ENCODE measurements around the gene CRTAC1.
A peak's percentile ranks its signal among the peaks of the same experiment; 100 is the strongest.
"Not testable (repeated sequence)": the region's sequence is repeated elsewhere in the genome, so short reads cannot be mapped to it uniquely, and the experiment has no call there.

CRTAC1 gene

GRCh38 chr10:97849103-97849686 lies 181.2 kb downstream of the CRTAC1 start:
- Histone ChIP-seq H2AFZ (ENCODE audit: low read length) (peak overlapping the region; percentile 49), H2BK120ac (ENCODE audit: low read depth, low read length) (no peak overlapping the region), H4K91ac (ENCODE audit: low read depth, low read length, poor library complexity) (no peak overlapping the region), H4K8ac (ENCODE audit: low read depth, low read length) (no peak overlapping the region), H2BK15ac (ENCODE audit: low read length) (no peak overlapping the region), H3K36me3 (replicated peaks in 1 of 2; ENCODE audit: control insufficient read depth in 2 of 2, insufficient read depth in 2 of 2, low read length in 2 of 2) (no peaks in the 10 kb centered on the region), H2BK5ac (ENCODE audit: low read length) (no peak overlapping the region), H2BK12ac (ENCODE audit: low read length) (no peak overlapping the region), H3K4me2 (ENCODE audit: insufficient read depth, low read length, poor library complexity, severe bottlenecking) (peak overlapping the region; percentile 80), H3K4ac (ENCODE audit: low read length) (no peak overlapping the region), H3K27me3 (ENCODE audit: control insufficient read depth in 3 of 3, insufficient read depth in 3 of 3, low read depth in 1 of 3, low read length in 3 of 3) (peaks cover 0 to 36% (median 32%) of the 10 kb centered on the region in 3 experiments), H3K9ac (ENCODE audit: low read depth, low read length, poor library complexity) (no peak overlapping the region), H3K18ac (ENCODE audit: low read length) (no peak overlapping the region), H2AK5ac (ENCODE audit: low read depth, low read length) (no peak overlapping the region), H3K23ac (ENCODE audit: low read depth, low read length, poor library complexity) (no peak overlapping the region), H3K4me1 (ENCODE audit: control insufficient read depth in 2 of 2, insufficient read depth in 1 of 2, low read depth in 1 of 2, low read length in 2 of 2) (peaks cover 0 to 3% of the 10 kb centered on the region in 2 donors), H3K27ac (replicated peaks; ENCODE audit: low read length) (no peak overlapping the region), H3K9me3 (replicated peaks in 1 of 2; ENCODE audit: control insufficient read depth in 2 of 2, insufficient read depth in 1 of 2, low read depth in 1 of 2, low read length in 2 of 2) (peaks cover 0 to 3% of the 10 kb centered on the region in 2 donors), H3K14ac (ENCODE audit: low read length) (no peak overlapping the region), H3K4me3 (ENCODE audit: low read length in 2 of 2) (no peak overlapping the region), H3K79me1 (ENCODE audit: low read depth, low read length) (no peaks in the 10 kb centered on the region)
- no CpG with 5 or more reads among the region's 16 CpGs for whole genome bisulfite sequencing, 2 donors (ENCODE audit: extremely low coverage in 2 of 2, insufficient read length in 2 of 2, insufficient replicate concordance in 1 of 2)
- DNase-seq (ENCODE audit: low spot score) = no peak

GRCh38 chr10:97844678-97845077 lies 185.7 kb downstream of the CRTAC1 start:
- Histone ChIP-seq H2AK5ac (ENCODE audit: low read depth, low read length) (no peak overlapping the region), H4K8ac (ENCODE audit: low read depth, low read length) (no peak overlapping the region), H3K18ac (ENCODE audit: low read length) (no peak overlapping the region), H2BK12ac (ENCODE audit: low read length) (no peak overlapping the region), H3K9ac (ENCODE audit: low read depth, low read length, poor library complexity) (no peak overlapping the region), H3K4me2 (ENCODE audit: insufficient read depth, low read length, poor library complexity, severe bottlenecking) (no peak overlapping the region), H3K23ac (ENCODE audit: low read depth, low read length, poor library complexity) (no peak overlapping the region), H3K9me3 (replicated peaks in 1 of 2; ENCODE audit: control insufficient read depth in 2 of 2, insufficient read depth in 1 of 2, low read depth in 1 of 2, low read length in 2 of 2) (peaks cover 0 to 5% of the 10 kb centered on the region in 2 donors), H3K4me3 (ENCODE audit: low read length in 2 of 2) (no peak overlapping the region), H3K14ac (ENCODE audit: low read length) (no peak overlapping the region), H2BK120ac (ENCODE audit: low read depth, low read length) (no peak overlapping the region), H3K4ac (ENCODE audit: low read length) (no peak overlapping the region), H4K91ac (ENCODE audit: low read depth, low read length, poor library complexity) (no peak overlapping the region), H3K27me3 (ENCODE audit: control insufficient read depth in 3 of 3, insufficient read depth in 3 of 3, low read depth in 1 of 3, low read length in 3 of 3) (peaks cover 0 to 12% (median 12%) of the 10 kb centered on the region in 3 experiments), H3K79me1 (ENCODE audit: low read depth, low read length) (no peaks in the 10 kb centered on the region), H2AFZ (ENCODE audit: low read length) (no peak overlapping the region), H3K36me3 (replicated peaks in 1 of 2; ENCODE audit: control insufficient read depth in 2 of 2, insufficient read depth in 2 of 2, low read length in 2 of 2) (no peaks in the 10 kb centered on the region), H3K27ac (replicated peaks; ENCODE audit: low read length) (no peak overlapping the region), H2BK15ac (ENCODE audit: low read length) (no peak overlapping the region), H2BK5ac (ENCODE audit: low read length) (no peak overlapping the region), H3K4me1 (ENCODE audit: control insufficient read depth in 2 of 2, insufficient read depth in 1 of 2, low read depth in 1 of 2, low read length in 2 of 2) (peaks cover 2 to 3% of the 10 kb centered on the region in 2 donors)
- no CpG with 5 or more reads among the region's 3 CpGs for WGBS, 2 donors (ENCODE audit: extremely low coverage in 2 of 2, insufficient read length in 2 of 2, insufficient replicate concordance in 1 of 2)
- DNase-seq (ENCODE audit: low spot score) = no peak

- H3K9me3 ChIP-seq (replicated peaks in 1 of 2; ENCODE audit: control insufficient read depth in 2 of 2, insufficient read depth in 1 of 2, low read depth in 1 of 2, low read length in 2 of 2); H4K91ac ChIP-seq (ENCODE audit: low read depth, low read length, poor library complexity); H4K8ac ChIP-seq (ENCODE audit: low read depth, low read length); H3K4me1 ChIP-seq (ENCODE audit: control insufficient read depth in 2 of 2, insufficient read depth in 1 of 2, low read depth in 1 of 2, low read length in 2 of 2); H2AK5ac ChIP-seq (ENCODE audit: low read depth, low read length); H2BK15ac ChIP-seq (ENCODE audit: low read length); H3K18ac ChIP-seq (ENCODE audit: low read length); H3K23ac ChIP-seq (ENCODE audit: low read depth, low read length, poor library complexity); H3K9ac ChIP-seq (ENCODE audit: low read depth, low read length, poor library complexity); H2BK5ac ChIP-seq (ENCODE audit: low read length); H2BK120ac ChIP-seq (ENCODE audit: low read depth, low read length); H3K14ac ChIP-seq (ENCODE audit: low read length); H2BK12ac ChIP-seq (ENCODE audit: low read length); H3K79me1 ChIP-seq (ENCODE audit: low read depth, low read length); H3K27ac ChIP-seq (replicated peaks; ENCODE audit: low read length); H3K4me2 ChIP-seq (ENCODE audit: insufficient read depth, low read length, poor library complexity, severe bottlenecking); H2AFZ ChIP-seq (ENCODE audit: low read length); H3K27me3 ChIP-seq (ENCODE audit: control insufficient read depth in 3 of 3, insufficient read depth in 3 of 3, low read depth in 1 of 3, low read length in 3 of 3); H3K4me3 ChIP-seq (ENCODE audit: low read length in 2 of 2); DNase-seq (ENCODE audit: low spot score); H3K4ac ChIP-seq (ENCODE audit: low read length); H3K36me3 ChIP-seq (replicated peaks in 1 of 2; ENCODE audit: control insufficient read depth in 2 of 2, insufficient read depth in 2 of 2, low read length in 2 of 2): not testable (repeated sequence)
- WGBS, 2 donors (ENCODE audit: extremely low coverage in 2 of 2, insufficient read length in 2 of 2, insufficient replicate concordance in 1 of 2) = no CpG with 5 or more reads among the region's 2 CpGs
Observed at GRCh38 chr10:97843972-97844371, 186.4 kb downstream of the CRTAC1 start.

GRCh38 chr10:97843281-97843671 lies 187.1 kb downstream of the CRTAC1 start:
- Histone ChIP-seq H3K18ac (ENCODE audit: low read length) (no peak overlapping the region), H3K9me3 (replicated peaks in 1 of 2; ENCODE audit: control insufficient read depth in 2 of 2, insufficient read depth in 1 of 2, low read depth in 1 of 2, low read length in 2 of 2) (peaks cover 0 to 5% of the 10 kb centered on the region in 2 donors), H2AFZ (ENCODE audit: low read length) (no peak overlapping the region), H3K36me3 (replicated peaks in 1 of 2; ENCODE audit: control insufficient read depth in 2 of 2, insufficient read depth in 2 of 2, low read length in 2 of 2) (no peaks in the 10 kb centered on the region), H3K27me3 (ENCODE audit: control insufficient read depth in 3 of 3, insufficient read depth in 3 of 3, low read depth in 1 of 3, low read length in 3 of 3) (peaks cover 0 to 3% (median 2%) of the 10 kb centered on the region in 3 experiments), H2BK120ac (ENCODE audit: low read depth, low read length) (no peak overlapping the region), H2BK12ac (ENCODE audit: low read length) (no peak overlapping the region), H3K79me1 (ENCODE audit: low read depth, low read length) (no peaks in the 10 kb centered on the region), H3K23ac (ENCODE audit: low read depth, low read length, poor library complexity) (no peak overlapping the region), H3K4me1 (ENCODE audit: control insufficient read depth in 2 of 2, insufficient read depth in 1 of 2, low read depth in 1 of 2, low read length in 2 of 2) (peaks cover 0 to 2% of the 10 kb centered on the region in 2 donors), H4K91ac (ENCODE audit: low read depth, low read length, poor library complexity) (no peak overlapping the region), H3K9ac (ENCODE audit: low read depth, low read length, poor library complexity) (no peak overlapping the region), H3K4ac (ENCODE audit: low read length) (no peak overlapping the region), H2BK5ac (ENCODE audit: low read length) (no peak overlapping the region), H2BK15ac (ENCODE audit: low read length) (no peak overlapping the region), H3K4me2 (ENCODE audit: insufficient read depth, low read length, poor library complexity, severe bottlenecking) (no peak overlapping the region), H4K8ac (ENCODE audit: low read depth, low read length) (no peak overlapping the region), H3K14ac (ENCODE audit: low read length) (no peak overlapping the region), H3K27ac (replicated peaks; ENCODE audit: low read length) (no peak overlapping the region), H2AK5ac (ENCODE audit: low read depth, low read length) (no peak overlapping the region), H3K4me3 (ENCODE audit: low read length in 2 of 2) (no peak overlapping the region)
- DNase-seq (ENCODE audit: low spot score) = no peak
- WGBS, 2 donors (ENCODE audit: extremely low coverage in 2 of 2, insufficient read length in 2 of 2, insufficient replicate concordance in 1 of 2) = no CpG with 5 or more reads among the region's 2 CpGs

Data from neuronal stem cell (in vitro differentiated cells).